K562 (cell line): Measurements from ENCODE around the gene RNASE7.
"Not testable (repeated sequence)": the region's sequence is repeated elsewhere in the genome, so short reads cannot be mapped to it uniquely, and the experiment has no call there.

Experiments
- CHD1 ChIP-seq: fragments of 200-600 bp; sonication (generic); IDR thresholded peaks from one replicate; pipeline ENCODE4 v1.6.1; 2012; ENCODE audit warnings: mild to moderate bottlenecking, moderate library complexity, low read length, inconsistent platforms
- GABPB2 ChIP-seq: fragments of 250-450 bp; sonication (Bioruptor Pico); conservative IDR thresholded peaks from 2 replicates; pipeline ENCODE4 v1.5.1; 2021; ENCODE audit warnings: mild to moderate bottlenecking
- MYNN ChIP-seq, 2 experiments: sonication (generic); formaldehyde crosslinking in 1 of 2; IDR thresholded peaks; 2 replicates each; pipeline versions ENCODE4 v1.5.0 to v1.6.1; 2016 to 2020; ENCODE audit warnings: antibody characterized with exemption in 1 of 2, missing genetic modification reagents in 1 of 2
- PHF21A ChIP-seq: fragments of 450-650 bp; IDR thresholded peaks from 2 replicates; pipeline ENCODE4 v1.6.1; 2017; ENCODE audit warnings: low read depth, borderline replicate concordance
- TAL1 ChIP-seq: fragments of 450-650 bp; IDR thresholded peaks from 2 replicates; pipeline ENCODE4 v1.6.1; 2016; ENCODE audit warnings: mild to moderate bottlenecking
- TBL1XR1 ChIP-seq, 2 experiments: IDR thresholded peaks; 2 replicates each; pipeline ENCODE4 v1.6.1; 2012; ENCODE audit warnings: improper control_type of control experiment in 2 of 2, low read length in 2 of 2, mild to moderate bottlenecking in 1 of 2
- ZBTB1 ChIP-seq: sonication (generic); formaldehyde crosslinking; IDR thresholded peaks from 2 replicates; pipeline ENCODE4 v1.8.1; 2023; ENCODE audit warnings: missing genetic modification reagents, low read depth, mild to moderate bottlenecking, borderline replicate concordance
- ZKSCAN1 ChIP-seq: fragments of 150-350 bp; IDR thresholded peaks from 2 replicates; pipeline ENCODE4 v1.6.1; 2016; ENCODE audit warnings: low read depth, low read length
- TF ChIP-seq, protein P1 (sequence below), 2 experiments: fragments of 450-650 bp; IDR thresholded peaks; 2 replicates each; pipeline ENCODE4 v1.6.1; 2018; ENCODE audit warnings: mild to moderate bottlenecking in 2 of 2, low read depth in 1 of 2; ENCODE audit not compliant: partially characterized antibody in 2 of 2
- TF ChIP-seq, protein P2 (sequence below): fragments of 250-450 bp; sonication (Bioruptor Pico); IDR thresholded peaks from 2 replicates; pipeline ENCODE4 v1.4.0; 2020; ENCODE audit warnings: mild to moderate bottlenecking, moderate library complexity, borderline replicate concordance
- TF ChIP-seq, protein P3 (sequence below), 3 experiments: IDR thresholded peaks in 2 of 3; conservative IDR thresholded peaks in 1 of 3; 2 replicates each; pipeline ENCODE4 v1.5.1; 2011 to 2012; ENCODE audit warnings: low read length in 3 of 3, mild to moderate bottlenecking in 3 of 3, control low read depth in 2 of 3, improper control_type of control experiment in 1 of 3, inconsistent platforms in 1 of 3, low read depth in 1 of 3, mixed read lengths in 1 of 3, moderate library complexity in 1 of 3; ENCODE audit not compliant: insufficient read depth in 2 of 3

DNA sequence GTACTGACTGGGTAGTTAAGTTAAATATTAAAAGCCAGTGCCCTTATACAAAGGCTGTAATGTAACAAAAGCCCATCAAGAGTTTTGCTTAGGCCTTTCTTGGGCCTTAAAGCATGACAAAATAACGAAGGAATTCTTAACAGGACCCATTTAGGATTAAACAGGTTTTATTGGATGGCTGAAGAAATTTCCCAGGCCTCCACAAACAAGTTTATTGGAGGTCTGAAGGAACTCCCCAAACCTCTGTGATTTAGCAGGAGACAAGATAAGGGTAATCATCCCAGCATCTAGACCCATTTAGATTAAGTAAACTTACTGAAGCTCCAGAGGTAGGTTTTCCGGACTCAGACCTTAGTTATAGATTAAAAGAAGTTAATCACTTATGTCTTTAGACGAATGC is 32.4 kb upstream of the RNASE7 start:
- not testable (repeated sequence) for TF ChIP-seq CHD1; ZKSCAN1; PHF21A; GABPB2 (CRISPR knock-in tag); ZBTB1; TBL1XR1 (IDR thresholded peaks at IDR 0.05; ENCODE audit: low read length in 2 of 2); TAL1; MYNN (IDR thresholded peaks at IDR 0.05); MYNN (CRISPR knock-in tag; IDR thresholded peaks at IDR 0.05)
- TF ChIP-seq, protein P1, sequence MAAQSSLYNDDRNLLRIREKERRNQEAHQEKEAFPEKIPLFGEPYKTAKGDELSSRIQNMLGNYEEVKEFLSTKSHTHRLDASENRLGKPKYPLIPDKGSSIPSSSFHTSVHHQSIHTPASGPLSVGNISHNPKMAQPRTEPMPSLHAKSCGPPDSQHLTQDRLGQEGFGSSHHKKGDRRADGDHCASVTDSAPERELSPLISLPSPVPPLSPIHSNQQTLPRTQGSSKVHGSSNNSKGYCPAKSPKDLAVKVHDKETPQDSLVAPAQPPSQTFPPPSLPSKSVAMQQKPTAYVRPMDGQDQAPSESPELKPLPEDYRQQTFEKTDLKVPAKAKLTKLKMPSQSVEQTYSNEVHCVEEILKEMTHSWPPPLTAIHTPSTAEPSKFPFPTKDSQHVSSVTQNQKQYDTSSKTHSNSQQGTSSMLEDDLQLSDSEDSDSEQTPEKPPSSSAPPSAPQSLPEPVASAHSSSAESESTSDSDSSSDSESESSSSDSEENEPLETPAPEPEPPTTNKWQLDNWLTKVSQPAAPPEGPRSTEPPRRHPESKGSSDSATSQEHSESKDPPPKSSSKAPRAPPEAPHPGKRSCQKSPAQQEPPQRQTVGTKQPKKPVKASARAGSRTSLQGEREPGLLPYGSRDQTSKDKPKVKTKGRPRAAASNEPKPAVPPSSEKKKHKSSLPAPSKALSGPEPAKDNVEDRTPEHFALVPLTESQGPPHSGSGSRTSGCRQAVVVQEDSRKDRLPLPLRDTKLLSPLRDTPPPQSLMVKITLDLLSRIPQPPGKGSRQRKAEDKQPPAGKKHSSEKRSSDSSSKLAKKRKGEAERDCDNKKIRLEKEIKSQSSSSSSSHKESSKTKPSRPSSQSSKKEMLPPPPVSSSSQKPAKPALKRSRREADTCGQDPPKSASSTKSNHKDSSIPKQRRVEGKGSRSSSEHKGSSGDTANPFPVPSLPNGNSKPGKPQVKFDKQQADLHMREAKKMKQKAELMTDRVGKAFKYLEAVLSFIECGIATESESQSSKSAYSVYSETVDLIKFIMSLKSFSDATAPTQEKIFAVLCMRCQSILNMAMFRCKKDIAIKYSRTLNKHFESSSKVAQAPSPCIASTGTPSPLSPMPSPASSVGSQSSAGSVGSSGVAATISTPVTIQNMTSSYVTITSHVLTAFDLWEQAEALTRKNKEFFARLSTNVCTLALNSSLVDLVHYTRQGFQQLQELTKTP (IDR thresholded peaks at IDR 0.05; ENCODE audit: low read depth in 1 of 2, partially characterized antibody in 2 of 2) = not testable (repeated sequence)
- TF ChIP-seq, protein P2, sequence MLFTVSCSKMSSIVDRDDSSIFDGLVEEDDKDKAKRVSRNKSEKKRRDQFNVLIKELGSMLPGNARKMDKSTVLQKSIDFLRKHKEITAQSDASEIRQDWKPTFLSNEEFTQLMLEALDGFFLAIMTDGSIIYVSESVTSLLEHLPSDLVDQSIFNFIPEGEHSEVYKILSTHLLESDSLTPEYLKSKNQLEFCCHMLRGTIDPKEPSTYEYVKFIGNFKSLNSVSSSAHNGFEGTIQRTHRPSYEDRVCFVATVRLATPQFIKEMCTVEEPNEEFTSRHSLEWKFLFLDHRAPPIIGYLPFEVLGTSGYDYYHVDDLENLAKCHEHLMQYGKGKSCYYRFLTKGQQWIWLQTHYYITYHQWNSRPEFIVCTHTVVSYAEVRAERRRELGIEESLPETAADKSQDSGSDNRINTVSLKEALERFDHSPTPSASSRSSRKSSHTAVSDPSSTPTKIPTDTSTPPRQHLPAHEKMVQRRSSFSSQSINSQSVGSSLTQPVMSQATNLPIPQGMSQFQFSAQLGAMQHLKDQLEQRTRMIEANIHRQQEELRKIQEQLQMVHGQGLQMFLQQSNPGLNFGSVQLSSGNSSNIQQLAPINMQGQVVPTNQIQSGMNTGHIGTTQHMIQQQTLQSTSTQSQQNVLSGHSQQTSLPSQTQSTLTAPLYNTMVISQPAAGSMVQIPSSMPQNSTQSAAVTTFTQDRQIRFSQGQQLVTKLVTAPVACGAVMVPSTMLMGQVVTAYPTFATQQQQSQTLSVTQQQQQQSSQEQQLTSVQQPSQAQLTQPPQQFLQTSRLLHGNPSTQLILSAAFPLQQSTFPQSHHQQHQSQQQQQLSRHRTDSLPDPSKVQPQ = not testable (repeated sequence)
- TF ChIP-seq, protein P3, sequence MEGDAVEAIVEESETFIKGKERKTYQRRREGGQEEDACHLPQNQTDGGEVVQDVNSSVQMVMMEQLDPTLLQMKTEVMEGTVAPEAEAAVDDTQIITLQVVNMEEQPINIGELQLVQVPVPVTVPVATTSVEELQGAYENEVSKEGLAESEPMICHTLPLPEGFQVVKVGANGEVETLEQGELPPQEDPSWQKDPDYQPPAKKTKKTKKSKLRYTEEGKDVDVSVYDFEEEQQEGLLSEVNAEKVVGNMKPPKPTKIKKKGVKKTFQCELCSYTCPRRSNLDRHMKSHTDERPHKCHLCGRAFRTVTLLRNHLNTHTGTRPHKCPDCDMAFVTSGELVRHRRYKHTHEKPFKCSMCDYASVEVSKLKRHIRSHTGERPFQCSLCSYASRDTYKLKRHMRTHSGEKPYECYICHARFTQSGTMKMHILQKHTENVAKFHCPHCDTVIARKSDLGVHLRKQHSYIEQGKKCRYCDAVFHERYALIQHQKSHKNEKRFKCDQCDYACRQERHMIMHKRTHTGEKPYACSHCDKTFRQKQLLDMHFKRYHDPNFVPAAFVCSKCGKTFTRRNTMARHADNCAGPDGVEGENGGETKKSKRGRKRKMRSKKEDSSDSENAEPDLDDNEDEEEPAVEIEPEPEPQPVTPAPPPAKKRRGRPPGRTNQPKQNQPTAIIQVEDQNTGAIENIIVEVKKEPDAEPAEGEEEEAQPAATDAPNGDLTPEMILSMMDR (IDR thresholded peaks at IDR 0.05 in 2 of 3, conservative IDR thresholded peaks at IDR 0.05 in 1 of 3; ENCODE audit: insufficient read depth in 2 of 3, low read depth in 1 of 3, low read length in 3 of 3) = not testable (repeated sequence)
